ENCODE data around the gene ZNF557.

DNA sequence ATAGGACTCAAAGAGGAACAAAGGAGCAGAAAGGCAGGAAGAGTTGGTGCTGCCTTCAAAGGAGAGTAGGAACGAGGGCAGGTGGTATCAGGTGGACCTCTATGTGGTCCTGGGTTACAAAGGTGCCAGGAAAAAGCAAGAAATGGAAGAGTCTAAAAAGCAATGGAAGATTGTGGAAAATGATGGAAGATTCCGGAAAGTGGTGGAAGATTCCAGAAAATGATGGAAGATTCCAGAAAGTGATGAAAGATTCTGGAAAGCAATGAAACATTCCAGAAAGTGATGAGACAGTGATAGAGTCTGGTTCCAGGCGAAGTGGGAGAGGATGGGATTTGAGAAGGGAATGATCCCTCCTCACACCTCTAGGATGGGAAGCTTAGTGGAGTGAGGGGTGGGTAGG is 55.3 kb downstream of the ZNF557 start:
- TF ChIP-seq POLR2A (IDR thresholded peaks at IDR 0.05): no peak
- TF ChIP-seq, protein P1, sequence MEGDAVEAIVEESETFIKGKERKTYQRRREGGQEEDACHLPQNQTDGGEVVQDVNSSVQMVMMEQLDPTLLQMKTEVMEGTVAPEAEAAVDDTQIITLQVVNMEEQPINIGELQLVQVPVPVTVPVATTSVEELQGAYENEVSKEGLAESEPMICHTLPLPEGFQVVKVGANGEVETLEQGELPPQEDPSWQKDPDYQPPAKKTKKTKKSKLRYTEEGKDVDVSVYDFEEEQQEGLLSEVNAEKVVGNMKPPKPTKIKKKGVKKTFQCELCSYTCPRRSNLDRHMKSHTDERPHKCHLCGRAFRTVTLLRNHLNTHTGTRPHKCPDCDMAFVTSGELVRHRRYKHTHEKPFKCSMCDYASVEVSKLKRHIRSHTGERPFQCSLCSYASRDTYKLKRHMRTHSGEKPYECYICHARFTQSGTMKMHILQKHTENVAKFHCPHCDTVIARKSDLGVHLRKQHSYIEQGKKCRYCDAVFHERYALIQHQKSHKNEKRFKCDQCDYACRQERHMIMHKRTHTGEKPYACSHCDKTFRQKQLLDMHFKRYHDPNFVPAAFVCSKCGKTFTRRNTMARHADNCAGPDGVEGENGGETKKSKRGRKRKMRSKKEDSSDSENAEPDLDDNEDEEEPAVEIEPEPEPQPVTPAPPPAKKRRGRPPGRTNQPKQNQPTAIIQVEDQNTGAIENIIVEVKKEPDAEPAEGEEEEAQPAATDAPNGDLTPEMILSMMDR (IDR thresholded peaks at IDR 0.05): no peak

All from uterus (tissue), 2 donors.